Nephron progenitor cell (in vitro differentiated cells): Measurements from ENCODE around the gene HSD17B3.
A peak's percentile ranks its signal among the peaks of the same experiment; 100 is the strongest.
"Not testable (repeated sequence)": the region's sequence is repeated elsewhere in the genome, so short reads cannot be mapped to it uniquely, and the experiment has no call there.

Experiments
- DNase-seq: peaks from one replicate; pipeline ENCODE4 v3.0.0; 2021
- H3K27ac Mint-ChIP-seq: 2 replicates; pipeline ENCODE4 v1.8.0; 2021; ENCODE audit warnings: mild to moderate bottlenecking, moderate library complexity, mixed read lengths
- H3K27me3 Mint-ChIP-seq: 2 replicates; pipeline ENCODE4 v1.8.0; 2021; ENCODE audit warnings: mild to moderate bottlenecking, low read depth, mixed read lengths; ENCODE audit not compliant: poor library complexity
- H3K36me3 Mint-ChIP-seq: 2 replicates; pipeline ENCODE4 v1.8.0; 2021; ENCODE audit warnings: low read depth, mixed read lengths
- H3K4me1 Mint-ChIP-seq: 2 replicates; pipeline ENCODE4 v1.8.0; 2021; ENCODE audit warnings: mixed read lengths
- H3K4me3 Mint-ChIP-seq: 2 replicates; pipeline ENCODE4 v1.8.0; 2021; ENCODE audit warnings: mild to moderate bottlenecking, moderate library complexity, mixed read lengths
- H3K9me3 Mint-ChIP-seq: 2 replicates; pipeline ENCODE4 v1.8.0; 2021; ENCODE audit warnings: mild to moderate bottlenecking, moderate library complexity, mixed read lengths
- CTCF ChIP-seq: fragments of 200-600 bp; sonication (generic); IDR thresholded peaks from 2 replicates; pipeline ENCODE4 v1.5.0; 2021; ENCODE audit warnings: antibody characterized with exemption

HSD17B3 gene

GRCh38 chr9:96331236-96331947, 29.4 kb upstream of the HSD17B3 start:
- Mint-ChIP-seq H3K9me3 (no peaks in the 10 kb centered on the region), H3K4me3 (no peak overlapping the region), H3K36me3 (peaks cover 7% of the 10 kb centered on the region), H3K27me3 (no peaks in the 10 kb centered on the region), H3K27ac (no peak overlapping the region), H3K4me1 (no peaks in the 10 kb centered on the region)
- TF ChIP-seq CTCF, result no peak
- no peak for DNase-seq

GRCh38 chr9:96327694-96328352, 25.8 kb upstream of the HSD17B3 start:
- DNase-seq, result peak; percentile 40
- H3K27ac Mint-ChIP-seq, result no peak overlapping the region
- no peaks in the 10 kb centered on the region for H3K27me3 Mint-ChIP-seq
- peak; percentile 86 for TF ChIP-seq CTCF
- no peak overlapping the region for H3K4me3 Mint-ChIP-seq
- H3K36me3 Mint-ChIP-seq, result no peaks in the 10 kb centered on the region
- H3K9me3 Mint-ChIP-seq, result no peaks in the 10 kb centered on the region
- peaks cover 5% of the 10 kb centered on the region for H3K4me1 Mint-ChIP-seq

GRCh38 chr9:96323169-96323568, 21.2 kb upstream of the HSD17B3 start:
- Mint-ChIP-seq H3K9me3 (no peaks in the 10 kb centered on the region), H3K4me3 (no peak overlapping the region), H3K27me3 (no peaks in the 10 kb centered on the region), H3K36me3 (peaks cover 11% of the 10 kb centered on the region), H3K4me1 (peaks cover 12% of the 10 kb centered on the region), H3K27ac (peak overlapping the region; percentile 29)
- TF ChIP-seq CTCF, result no peak
- DNase-seq, result no peak

- Mint-ChIP-seq H3K36me3 (peaks cover 11% of the 10 kb centered on the region), H3K27ac (peak overlapping the region; percentile 29), H3K4me1 (peaks cover 12% of the 10 kb centered on the region)
- not testable (repeated sequence) for H3K27me3 Mint-ChIP-seq, H3K9me3 Mint-ChIP-seq, DNase-seq, H3K4me3 Mint-ChIP-seq
These were observed 20.8 kb upstream of the HSD17B3 start for GRCh38 chr9:96322736-96323135.

- not testable (repeated sequence) for H3K4me3 Mint-ChIP-seq, DNase-seq, H3K9me3 Mint-ChIP-seq, H3K27me3 Mint-ChIP-seq, H3K27ac Mint-ChIP-seq
- peaks cover 15% of the 10 kb centered on the region for H3K4me1 Mint-ChIP-seq
- H3K36me3 Mint-ChIP-seq, result peaks cover 11% of the 10 kb centered on the region
These were observed 20.2 kb upstream of the HSD17B3 start for GRCh38 chr9:96322210-96322609.

- Mint-ChIP-seq H3K27me3 (no peaks in the 10 kb centered on the region), H3K27ac (no peak overlapping the region), H3K9me3 (no peaks in the 10 kb centered on the region), H3K4me3 (no peak overlapping the region), H3K4me1 (peaks cover 18% of the 10 kb centered on the region), H3K36me3 (peaks cover 11% of the 10 kb centered on the region)
- no peak for TF ChIP-seq CTCF
- DNase-seq, result no peak
These were observed 19.5 kb upstream of the HSD17B3 start for GRCh38 chr9:96321515-96321914.
